GM18858 (cell line): ENCODE measurements around the gene WFDC1.

Source experiments
- ATAC-seq: cut with Tn5 transposase; IDR thresholded peaks from one replicate; pipeline ENCODE4 v1.9.1; 2021; ENCODE audit not compliant: unreplicated experiment

Gene WFDC1

DNA sequence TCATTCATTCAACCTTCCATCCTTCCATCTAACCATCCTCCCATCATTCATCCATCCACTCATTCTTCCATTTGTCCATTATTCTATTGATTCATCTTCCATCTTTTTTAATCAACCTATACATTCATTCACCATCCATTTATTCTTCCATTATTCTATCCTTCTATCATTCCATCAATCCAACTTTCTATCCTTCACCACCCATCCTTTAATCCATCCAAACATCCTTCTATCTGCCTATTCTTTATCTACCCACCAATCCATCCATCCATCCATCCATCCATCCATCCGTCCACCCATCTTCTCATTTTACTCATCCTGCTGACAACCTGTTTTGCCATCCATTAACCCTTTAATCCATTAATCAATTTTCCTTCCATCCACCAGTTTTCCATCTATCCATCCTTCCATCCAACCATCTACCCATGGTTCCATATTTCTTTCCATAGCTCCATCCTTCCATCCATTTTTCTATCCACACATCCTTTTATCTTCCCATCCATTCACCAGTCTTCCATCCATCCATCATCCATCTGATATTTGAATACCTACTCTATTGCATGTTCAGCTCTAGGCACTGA lies 21.8 kb upstream of the WFDC1 start:
- no peak for ATAC-seq

DNA sequence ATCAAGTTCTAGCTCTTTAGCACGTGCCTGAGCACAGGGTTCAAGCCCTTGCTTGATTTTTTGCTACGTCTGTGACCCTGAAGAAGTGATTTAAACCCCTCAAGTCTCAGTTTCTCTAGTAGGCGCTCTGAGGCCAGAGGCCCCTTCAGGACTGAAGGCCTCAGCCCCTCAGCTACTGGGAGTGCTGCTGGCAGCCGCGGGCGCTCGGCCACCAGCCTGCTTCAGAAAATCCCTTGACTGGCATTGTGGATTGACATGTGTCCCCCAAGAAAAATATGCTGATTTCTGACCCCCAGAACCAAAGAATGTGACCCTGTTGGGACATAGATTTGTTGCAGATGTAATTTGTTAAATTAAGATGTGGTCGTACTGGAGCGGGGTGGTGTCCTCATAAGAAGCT lies 20.2 kb upstream of the WFDC1 start:
- no peak for ATAC-seq

DNA sequence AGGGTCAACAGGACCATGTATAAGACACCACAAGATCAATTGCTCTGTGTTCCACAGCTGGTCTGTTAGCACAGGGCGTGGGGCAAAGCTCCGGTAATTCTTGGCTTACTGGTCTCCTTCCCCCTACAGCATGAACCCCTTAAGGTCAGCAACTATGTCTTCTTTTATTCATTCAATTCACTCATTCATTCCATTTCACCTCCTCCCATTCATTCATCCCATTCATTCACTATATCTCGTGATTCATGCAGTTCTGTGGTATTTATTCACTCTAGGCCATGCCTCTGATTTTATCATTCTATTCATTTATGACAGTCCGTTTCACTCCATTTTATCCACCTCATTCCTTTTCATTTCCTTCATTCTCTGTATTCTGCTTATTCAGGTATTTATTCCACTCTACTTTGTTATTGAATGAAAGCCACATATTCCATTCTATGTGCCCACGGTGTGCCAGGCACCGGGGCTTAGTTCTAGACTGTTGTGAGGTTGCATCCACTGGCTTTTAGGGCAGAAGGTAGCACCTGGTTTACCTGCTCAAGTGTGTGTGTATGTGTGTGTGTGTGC lies 19.0 kb upstream of the WFDC1 start:
- no peak for ATAC-seq

DNA sequence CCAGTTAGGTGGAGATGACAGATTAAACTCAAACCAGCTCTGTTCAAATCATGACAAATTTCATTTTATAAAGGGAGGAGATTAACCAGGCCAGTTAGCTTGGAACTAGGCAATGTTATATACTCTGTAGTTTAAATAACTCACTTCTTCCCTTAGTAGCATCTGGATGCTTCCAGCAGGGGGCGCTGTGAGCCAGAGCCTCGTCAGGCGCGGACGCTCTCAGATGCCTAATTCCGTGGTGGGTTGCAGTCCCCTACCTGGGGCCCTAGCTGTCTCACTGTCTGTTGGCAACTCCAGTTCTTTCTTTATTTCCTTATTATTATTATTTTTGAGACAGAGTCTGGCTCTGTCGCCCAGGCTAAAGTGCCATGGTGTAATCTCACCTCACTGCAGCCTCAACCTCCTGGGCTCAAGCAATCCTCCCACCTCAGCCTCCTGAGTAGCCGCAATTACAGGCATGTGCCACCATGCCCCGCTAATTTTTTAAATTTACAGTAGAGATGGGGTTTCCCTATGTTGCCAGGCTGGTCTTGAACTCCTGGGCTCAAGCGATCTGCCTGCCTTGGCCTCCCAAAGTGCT lies 17.3 kb upstream of the WFDC1 start:
- ATAC-seq: no peak

DNA sequence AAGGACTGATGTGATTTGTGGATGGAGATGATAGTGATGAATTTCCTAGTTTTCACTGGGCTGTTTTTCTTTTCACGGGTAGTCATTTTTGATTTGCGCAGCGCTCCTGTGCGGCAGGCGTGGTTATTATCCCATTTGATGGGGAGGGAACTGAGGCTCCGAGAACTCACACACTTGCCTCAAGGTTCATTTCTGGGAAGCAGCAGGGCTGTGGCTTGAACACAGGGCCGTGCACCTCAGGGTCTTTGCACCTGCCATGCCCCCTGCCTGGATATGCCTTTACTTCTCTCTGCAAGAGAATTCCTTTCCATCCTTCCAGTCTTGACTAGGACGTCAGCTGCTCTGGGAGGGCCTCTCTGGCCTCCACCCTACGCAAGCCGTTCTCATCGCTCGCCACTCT lies 16.3 kb upstream of the WFDC1 start:
- ATAC-seq: no peak

DNA sequence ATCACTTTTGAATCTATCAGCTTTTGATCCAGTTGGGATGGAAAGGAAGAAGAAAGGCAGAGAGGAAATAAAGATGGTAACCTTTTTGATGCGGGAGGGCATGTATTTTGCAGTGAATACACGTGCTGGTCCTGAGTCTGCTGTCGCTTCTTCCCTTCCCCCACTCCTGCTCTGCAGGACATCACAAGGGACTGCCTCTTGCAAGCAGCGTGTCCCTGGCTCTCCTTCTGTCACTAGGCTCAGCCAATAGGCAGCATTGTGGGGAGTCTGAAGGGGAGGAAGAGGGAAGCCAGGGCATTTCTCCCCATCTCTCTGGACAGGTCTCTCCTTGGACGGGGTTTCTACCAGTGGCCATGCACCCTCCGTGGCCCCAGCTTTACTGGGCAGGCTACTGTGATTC lies 15.7 kb upstream of the WFDC1 start:
- no peak for ATAC-seq

DNA sequence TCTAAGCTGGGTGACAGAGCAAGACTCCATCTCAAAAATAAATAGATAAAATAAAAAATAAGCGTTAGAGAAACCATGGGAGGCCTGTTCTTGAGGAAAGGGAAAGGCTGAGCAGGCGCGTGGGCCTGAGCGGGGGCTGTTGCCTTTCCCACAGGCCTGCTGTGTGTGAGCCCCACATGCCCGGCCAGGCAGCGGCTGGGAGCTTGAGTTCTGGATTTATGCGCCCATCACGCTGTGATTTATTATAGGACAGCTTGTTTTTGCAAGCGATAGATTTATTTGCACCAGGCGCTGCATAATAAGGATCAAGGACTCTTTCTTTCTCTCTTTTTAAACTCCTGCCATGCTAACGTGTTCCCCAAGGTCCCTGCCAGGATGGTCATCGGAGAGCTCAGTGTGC lies 14.8 kb upstream of the WFDC1 start:
- no peak for ATAC-seq

DNA sequence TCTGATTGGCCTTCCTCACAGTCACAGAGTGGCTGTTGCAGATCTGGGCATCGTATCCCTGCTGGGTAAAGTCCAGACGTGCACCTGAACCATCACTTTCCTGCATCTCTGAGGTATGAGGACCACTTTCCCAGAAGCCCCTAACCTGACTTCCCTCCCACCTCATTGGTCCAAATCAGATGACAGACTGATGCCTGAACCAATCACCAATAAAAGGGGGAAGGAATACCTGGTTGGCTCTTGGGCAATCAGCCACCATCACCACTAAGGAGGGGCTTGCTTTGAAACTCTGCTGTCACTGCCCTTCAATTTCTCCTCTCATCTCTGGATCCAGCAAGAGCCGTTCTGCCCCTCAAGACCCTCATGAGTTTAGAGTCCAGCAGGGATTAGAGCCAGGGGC lies 13.6 kb upstream of the WFDC1 start:
- no peak for ATAC-seq

DNA sequence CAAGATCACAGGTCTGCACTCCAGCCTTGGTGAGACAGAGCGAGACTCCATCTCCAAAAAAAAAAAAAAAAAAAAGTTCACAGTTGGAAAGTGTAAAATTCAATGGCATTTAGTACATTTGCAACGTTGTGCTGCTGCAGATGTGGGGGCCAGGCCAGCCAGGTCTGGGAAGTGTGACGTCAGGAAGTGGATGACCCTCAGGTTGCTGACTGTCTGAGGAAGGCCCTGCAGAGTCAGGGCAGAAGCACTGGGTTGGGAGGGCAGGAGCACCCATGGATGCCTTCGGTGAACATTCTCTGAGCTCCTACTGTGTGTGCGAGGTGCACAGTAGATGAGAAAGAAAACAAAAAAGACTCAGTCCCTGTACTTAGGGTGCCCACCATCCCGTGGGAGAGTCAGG lies 12.1 kb upstream of the WFDC1 start:
- no peak for ATAC-seq

DNA sequence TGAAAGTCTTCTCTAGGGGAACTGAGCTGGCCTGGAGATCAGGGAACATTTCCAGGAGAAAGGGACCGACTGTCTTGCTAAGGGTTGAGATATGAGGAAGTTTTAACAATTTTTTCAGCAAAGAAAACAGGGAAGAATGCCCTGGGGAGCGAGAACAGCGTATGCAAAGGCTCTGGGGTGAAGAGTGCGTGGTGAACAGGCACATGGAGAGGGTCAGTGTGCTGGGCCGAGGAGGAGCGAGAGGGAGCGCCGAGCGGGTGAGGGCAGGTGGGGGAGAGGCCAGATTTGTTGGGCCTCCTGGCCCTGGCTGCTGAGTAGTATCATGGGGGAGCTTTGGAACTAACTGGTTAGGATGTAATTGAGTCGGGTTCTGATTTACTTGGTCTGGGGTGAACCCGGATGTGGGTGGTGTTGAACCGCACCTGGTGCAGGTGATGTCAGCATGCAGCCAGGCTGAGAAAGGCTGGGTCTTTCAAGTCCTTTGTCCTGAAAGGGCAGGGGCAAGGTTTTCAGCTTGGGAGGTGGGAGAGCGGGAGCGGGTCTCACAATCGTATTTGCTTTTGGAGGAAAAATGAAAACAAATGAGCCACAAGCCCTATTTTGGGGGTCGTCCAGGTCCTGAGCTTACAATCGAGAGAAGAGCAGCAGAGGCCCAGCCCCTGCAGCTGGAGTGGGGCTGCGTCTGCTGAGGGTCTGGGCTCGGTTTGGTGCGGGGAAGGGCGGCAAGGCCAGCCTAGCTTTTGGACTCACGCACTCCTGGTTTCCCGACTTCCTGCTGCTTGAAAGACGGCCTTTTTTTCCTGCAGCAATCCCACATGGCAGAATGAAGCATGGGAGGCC lies 11.1 kb upstream of the WFDC1 start:
- no peak for ATAC-seq

DNA sequence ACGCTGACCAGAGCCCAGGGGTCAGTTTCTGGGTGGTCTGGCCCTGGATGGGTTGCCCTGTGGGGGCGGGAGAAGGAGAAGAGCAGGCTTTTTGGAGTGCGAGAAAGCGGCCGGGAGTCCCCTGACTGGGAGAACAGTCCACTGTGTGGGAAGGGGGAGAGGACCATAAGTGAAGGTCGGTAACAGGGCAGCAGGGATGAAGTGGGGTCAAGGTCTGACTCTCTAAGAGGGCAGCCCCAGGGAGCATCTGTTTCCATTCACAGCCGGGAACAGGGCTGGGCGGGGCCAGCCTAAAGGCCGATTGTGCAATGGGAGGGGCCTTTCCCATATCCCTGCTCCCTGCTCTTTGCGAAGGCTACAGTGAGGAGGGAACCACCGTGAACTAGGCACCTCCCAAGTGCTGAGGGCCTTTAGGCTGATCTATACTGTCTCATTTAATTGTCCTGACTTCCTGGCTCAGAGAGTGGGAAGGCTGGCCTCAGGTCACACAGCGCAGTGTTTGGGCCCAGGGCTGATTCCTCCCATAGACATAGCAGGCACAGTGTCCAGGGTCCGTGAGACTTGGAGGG lies 10.4 kb upstream of the WFDC1 start:
- no peak for ATAC-seq

DNA sequence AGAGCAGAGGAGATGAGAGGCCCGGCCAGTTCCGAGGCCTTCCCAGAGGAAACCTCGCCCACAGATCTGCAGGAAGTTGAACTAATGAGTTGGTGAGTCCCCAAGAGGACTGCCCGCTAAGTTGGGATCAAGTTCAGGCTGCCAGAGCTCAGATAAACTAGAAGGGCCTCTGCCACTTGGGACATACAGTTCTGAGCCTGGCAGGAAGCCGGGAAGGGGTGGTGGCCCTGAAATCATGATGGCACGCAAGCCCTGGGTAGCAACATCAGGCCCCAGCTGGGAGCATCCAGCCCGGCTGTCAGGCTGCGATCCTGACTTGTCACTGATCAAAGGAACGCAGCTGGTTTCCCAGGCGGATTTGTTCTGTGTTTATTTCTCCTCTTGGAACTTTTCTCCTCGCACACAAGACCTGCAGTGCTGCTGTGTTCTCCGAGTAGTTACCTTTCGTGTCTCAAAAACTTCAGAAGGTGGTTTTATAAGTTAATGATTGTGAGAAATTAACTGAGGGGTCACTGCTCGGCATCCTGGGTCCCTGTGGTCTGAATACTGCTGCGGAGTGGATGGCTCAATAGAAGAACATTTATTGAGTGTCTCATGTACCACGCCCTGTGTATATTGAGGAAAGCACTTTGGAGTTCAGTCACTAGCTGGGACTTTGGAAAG lies 8.0 kb upstream of the WFDC1 start:
- ATAC-seq: no peak

DNA sequence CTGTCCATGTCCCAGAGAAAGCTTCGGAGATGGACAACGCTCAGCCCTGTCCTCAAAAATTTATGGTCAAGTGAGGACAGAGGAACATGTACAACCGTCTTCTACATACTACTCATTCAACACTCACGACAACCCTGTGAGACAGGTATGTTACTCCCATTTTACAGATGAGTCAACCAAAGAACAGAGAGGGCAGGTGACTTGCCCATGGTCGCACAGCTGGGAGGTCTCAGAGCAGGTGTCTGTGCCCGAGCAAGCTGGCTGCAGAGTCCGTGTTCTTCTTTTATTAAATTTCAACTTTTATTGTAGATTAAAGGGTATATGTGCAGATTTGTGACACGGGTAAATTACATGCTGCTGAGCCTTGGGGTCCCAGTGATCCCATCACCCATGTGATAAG lies 5.8 kb upstream of the WFDC1 start:
- no peak for ATAC-seq

DNA sequence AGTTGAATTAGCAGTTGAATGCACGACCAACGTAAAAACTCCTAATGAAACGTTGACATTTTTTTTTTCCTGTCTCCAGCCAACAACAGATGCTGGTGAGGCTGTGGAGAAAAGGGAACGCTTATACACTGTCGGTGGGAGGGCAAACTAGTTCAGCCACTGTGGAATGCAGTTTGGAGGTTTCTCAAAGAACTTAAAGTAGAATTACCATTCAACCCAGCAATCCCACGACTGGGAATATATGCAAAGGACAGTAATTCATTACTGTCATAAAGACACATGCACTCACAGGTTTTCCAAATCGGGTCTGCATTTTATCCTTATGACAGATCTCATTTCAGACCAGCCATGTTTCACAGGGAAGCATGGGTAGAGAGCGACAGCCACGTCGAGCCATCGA lies 3.5 kb upstream of the WFDC1 start:
- ATAC-seq: no peak

DNA sequence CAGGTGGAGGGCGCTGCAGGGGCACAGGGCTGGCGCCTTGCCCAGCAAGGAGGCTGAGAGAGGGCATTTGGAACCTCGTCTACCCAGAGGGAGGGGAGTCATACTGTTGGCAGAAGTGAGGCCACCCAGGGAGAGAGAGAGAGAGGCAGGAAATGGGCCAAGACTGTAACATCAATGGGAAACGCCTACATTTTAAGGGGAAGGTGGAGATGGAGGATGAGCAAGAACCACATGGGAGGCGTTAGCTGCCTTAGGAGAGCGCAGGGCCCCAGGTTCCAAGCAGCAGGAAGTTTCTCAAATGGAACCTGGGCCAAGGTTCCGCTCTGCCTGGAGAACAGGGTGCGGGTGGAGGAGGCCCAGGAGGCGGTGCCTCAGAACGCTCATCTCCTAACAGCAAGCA lies 2.7 kb upstream of the WFDC1 start:
- ATAC-seq: no peak

DNA sequence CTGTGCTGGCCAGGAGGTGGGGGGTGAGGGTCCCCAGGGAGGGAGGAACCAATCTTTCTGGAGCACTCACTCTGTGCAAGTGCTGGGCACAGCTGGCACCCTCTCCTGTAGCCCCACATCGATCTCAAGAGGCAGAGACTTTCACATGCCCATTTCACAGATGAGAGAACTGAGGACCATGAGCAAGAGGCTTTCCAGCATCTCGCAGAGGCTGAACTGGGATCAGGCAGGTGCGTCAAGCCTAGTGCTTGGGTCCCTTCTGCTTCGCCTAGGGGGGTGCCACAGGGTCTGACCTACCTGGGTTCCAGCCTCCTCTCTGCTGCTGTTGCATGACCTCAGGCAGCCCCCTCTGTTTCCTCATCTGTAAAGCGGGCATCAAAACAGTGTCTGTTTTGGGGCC lies 1.3 kb upstream of the WFDC1 start:
- no peak for ATAC-seq

DNA sequence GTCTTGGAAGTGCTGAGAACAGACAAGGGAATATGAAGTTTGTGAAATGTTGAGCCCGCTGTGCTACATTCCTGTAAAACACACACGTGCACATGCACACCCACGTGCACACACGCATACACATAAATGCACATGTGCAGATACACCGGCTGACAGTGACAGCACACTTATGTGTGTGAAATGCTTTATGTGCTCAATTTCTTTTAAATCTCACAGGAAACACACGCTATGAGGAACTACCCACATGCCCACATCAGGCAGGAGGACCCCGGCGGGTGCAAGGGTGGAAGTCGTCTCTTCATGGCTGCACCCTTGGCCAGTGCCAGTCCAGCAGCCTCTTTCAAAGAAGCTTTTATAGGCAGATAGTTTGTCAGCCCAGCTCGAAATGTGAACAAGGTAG lies 561 bp upstream of the WFDC1 start:
- ATAC-seq: no peak

DNA sequence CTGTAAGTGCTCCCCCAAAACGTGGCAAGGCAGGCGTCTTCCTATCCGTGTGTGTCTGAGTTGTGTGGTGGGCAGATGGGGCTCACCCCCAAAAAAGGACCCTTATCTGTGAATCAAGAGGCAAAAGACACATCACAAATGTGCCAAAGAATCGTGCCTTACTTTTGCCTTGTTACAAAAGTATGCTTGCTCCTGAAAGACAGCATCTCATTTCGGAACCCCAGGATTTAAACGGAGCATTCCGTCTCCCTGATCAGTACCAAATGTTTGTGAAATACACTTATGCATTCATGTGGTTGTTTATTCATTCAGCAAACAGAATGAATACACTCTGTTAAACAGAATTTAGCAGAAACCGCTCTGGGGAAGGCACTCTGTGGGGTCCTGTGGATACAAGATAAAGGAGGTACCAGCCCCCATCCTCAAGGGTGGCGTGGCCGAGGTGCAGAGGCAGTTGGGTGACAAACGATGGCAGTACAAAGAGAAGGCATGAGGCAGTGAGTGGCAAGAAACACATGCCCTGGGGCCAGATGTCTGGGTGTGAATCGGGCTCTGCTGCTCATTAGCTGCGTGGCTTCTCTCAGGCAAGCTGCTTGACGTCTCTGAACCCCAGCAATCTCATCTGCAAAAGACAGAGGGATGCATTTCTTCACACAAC lies 654 bp downstream of the WFDC1 start:
- no peak for ATAC-seq

DNA sequence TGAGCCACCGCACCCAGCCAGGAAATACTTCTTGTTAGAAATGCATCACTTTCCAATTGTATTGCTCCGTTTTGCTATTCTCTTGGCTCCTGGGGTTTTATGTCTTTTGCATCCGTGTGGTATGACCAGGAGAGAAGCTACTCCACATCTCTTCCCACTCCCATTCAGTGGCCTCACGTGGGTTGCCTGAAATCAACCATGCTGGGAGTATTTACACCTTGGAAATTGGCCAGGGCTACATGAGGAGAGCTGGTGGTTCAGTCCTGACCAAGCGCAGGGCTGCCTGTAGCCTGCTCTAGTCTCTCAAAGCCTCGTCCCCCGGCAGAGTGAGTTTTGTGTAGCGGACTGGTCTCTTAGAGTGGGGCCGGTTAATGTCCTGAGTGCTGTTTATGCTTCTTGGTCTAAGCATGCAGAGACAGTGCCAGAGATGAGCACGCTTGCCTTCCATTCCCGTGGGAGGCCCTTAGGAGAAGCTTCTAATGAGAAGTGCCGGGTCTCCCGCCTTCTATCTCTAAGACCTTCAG lies 3.8 kb downstream of the WFDC1 start:
- ATAC-seq: no peak

DNA sequence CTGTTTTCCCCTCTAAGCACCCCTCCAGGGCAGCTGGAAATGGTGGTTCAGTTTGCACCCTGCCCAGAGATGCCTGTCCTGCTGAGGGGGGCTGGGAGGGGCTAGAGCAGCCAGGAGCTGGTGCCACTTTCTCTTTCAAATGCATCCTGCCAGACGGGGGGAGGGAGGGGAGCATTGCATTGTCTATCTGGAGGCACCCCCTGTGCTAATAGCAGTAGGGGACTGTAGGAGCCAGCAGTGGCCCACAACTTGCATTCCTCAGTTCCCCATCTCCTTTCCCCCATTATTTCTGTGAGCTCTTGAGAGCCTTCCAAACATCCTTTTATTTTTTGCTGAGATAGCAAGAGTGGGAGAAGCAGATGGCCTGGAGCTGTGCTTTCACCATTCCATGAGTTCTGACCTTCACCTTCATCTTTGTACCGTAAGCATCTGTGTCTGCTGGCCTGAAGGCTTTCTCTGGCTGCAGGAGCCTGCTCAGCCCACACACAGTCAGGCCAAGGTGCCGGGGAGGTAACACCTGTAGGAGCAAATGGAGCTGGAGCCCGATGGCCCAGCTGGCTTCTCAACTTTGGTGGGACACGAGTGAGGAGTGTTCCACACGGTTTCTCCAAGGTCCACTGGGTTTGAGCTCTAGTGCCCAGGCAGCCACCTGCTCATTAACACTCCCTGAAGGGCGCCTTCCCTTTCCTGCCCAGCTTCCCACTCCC lies 5.2 kb downstream of the WFDC1 start:
- no peak for ATAC-seq
